GM21786 (cell line): ENCODE results near the gene CSNK1G1.
"Not testable (repeated sequence)": the region's sequence is repeated elsewhere in the genome, so short reads cannot be mapped to it uniquely, and the experiment has no call there.

Experiments
- ATAC-seq: cut with Tn5 transposase; IDR thresholded peaks from one replicate; pipeline ENCODE4 v1.9.1; 2021; ENCODE audit not compliant: unreplicated experiment

CSNK1G1 gene

DNA sequence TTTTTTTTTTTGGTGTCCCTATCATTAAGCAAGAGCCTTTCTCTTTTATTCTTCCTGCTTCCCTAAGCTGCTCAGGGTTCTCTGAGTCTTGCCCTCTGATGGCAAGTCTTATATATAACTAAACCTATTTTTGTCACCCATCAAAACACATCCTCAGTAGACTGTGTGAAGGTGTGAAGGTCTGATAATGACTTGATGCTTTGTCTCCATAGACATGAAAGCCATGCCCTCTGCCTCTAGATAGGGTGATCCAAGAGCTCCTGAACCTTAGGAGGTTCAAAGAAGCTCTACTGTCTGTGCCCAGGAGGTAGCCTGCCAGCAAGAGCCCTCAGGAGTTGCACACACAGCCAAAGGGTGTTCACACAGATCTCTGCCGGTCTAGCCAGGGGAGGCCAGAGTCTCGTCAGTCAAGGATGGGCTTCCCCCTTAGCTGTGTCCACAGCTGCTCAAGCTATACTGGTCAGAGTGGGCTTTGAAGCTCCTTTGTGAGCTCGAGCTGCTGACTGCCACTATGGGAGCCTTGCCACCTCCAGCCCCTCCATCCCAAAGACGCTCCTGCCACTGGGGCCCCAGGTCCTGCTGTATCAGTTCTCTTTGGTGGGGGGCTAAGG is 217.5 kb downstream of the CSNK1G1 start:
- ATAC-seq, result no peak

DNA sequence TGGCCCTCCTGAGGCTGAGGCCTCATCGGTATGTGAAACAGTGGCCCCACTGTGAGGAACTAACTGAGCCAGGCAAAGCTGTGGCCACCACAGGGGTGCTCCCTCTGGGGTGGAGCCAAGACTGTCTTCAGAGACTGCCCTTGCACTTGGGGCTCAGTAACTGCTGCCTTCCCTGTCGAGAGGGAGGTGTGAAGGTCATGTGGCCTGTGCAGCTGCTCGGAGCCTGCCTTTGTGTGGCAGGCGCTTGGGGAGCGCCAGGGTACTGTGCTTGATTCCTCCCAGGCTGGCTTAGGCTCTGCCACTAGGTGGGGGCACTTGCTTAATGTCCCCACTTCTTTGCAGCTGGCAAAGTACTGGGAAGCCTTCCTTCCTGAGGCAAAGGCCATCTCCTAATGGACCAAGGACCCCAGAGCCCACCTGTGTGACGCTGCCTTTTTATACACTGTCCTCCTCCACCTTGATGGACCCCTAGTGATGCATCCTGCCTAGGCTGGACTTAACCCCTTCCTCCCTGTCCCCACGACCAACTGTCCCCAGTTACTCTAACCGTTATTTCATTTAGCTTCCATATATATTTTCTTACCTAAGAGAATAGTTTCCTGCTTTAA is 218.6 kb downstream of the CSNK1G1 start:
- ATAC-seq, result no peak

DNA sequence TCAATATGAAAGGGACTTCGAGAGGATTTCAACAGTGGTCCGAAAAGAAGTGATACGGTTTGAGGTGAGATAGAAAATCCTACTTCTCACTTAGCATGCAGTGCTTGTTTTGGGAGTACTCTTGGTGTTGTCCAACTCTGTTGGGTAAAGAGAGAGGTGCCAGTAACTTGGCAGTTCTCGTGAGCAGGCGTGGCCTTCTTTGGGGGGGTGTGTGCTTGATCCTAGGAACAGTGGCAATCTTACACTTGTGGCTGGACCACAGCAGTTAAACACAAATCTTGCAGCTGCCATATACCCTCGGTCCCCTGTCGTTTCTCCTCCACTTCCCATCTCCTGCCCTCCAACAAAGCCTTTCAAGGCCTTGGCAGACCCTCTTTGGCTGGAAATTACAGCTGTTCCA is 219.6 kb downstream of the CSNK1G1 start:
- ATAC-seq, result no peak

DNA sequence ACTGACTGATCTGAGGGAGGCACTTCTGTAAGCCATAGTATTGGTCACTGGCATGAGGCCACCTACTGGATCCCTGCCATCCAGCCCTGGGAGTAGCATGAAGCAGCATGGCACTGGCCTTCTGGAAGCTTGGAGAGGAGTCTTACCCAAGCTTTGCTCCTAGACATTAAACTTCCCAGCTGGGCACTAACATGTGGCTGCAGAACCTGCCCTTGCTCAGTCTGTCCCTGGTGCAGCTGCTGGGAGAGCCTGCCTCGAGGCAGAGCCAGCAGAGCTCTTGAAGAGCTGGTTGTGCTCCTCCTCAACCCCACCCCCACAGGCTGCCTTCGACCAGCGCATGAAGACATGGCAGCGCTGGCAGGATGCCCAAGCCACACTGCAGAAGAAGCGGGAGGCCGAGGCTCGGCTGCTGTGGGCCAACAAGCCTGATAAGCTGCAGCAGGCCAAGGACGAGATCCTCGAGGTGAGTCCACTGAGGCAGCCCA is 221.6 kb downstream of the CSNK1G1 start:
- no peak for ATAC-seq

DNA sequence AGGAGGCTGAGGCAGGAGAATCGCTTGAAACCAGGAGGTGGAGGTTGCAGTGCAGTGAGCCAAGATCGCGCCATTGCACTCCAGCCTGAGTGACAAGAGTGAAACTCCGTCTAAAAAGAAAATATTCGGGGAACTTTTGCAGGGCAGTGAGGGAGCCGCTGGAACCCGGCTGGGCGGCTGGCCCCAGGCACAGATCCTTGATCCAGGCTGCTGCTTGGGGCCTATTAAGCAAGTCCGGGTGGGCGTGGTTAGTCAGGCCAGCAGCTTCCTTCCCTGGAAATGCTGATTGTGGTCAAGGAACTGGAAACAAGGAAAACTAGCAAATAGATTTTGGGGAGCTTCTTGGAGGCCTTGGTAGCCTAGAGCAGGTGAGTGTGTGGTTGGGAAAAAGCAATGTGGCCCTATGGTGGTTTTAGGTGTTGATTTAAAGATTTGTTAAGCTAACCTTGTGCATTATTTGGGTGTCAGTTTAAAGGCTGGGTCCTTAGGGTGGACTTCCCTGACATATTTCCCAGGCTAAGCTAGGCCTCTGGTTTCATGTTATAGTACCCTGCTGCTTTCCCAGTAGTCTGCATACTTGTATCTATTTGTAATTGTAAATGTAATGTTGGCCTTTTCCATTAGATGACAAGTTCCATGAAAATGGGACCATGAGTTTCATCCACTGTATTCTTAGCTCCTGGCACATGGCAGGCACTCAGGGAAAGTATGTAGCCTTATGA is 222.2 kb downstream of the CSNK1G1 start:
- ATAC-seq, result no peak

DNA sequence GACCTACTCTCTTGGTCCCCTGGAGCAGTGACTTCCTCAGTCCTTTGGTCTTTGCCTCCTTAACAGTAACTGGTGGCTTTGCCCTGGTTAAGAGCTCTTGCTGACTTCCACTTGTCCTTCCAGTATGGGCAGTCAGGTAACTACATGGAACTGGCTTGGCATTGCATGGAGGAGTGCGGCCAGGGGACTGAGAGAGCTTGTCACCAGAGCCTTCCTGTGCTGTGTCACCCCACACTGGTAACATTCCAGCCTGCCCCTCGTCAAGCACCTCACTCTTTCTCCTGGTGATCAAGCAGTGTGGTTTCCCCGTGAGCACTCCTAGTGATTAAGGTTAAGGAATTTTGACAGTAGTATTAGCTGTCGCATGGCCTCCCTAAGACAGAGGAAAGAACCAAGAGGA is 223.8 kb downstream of the CSNK1G1 start:
- no peak for ATAC-seq

DNA sequence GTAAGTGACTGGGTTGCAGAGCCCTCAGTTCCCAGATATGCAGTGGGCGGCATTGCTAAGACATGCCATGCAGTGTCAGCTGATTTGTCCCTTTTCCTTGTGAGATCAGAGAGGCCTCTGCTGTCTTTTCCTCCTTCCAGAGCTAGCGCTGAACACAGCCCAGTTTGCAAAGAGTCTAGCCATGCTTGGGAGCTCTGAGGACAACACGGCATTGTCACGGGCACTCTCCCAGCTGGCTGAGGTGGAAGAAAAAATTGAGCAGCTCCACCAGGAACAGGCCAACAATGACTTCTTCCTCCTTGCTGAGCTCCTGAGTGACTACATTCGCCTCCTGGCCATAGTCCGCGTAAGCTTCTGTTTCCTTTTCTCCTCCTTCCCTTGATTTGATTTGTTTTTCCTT is 224.4 kb downstream of the CSNK1G1 start:
- no peak for ATAC-seq

DNA sequence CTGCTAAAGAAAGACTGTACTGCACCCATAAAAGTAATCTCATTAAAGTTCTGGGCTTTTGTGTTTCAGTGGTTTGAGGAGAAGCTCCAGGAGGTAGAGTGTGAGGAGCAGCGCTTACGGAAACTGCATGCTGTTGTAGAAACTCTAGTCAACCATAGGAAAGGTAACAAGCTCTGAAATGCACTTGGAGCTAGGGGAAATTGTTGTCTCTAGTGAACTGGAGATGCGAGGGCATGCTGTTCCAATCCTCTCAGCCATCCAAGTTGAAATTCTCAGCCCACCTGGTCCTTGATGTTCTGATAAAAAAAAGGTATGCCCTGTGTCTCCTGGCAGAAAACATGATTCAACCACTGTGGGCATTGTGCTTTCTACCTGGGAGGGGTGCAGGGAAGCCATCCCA is 225.8 kb downstream of the CSNK1G1 start:
- ATAC-seq, result no peak

DNA sequence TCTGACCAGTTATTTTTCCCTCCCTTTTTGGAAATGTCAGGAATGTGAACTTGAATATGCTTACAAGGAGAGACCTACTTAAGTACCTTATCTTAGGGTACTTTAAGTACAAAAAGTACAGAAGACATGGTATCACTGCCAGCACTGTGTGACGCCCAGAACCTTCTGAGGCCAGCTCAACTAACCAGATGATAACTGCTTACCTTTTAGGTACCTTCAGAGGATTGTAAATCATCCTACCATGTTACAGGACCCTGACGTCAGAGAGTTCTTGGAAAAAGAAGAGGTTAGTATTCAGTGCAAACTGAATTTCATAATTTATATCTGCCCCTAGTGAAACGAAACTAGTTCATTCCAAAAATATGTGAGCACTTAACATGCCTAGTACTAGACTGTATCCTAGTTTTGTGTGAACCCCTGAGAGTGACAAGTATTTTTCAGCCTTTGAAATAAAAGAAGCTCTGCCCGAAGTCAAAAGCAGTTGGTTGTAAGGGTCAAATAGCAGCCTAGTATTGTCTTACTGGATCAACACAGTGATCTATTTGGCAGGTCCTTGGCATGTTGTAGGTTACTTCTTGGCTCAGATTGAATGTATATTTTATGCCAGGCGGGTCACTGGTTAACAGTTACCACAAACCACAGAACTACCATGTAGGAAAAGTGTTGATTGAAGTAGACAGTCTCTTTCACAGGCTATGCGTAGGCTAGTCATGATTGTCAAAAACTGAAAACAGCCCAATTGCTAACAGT is 228.3 kb downstream of the CSNK1G1 start:
- no peak for ATAC-seq

DNA sequence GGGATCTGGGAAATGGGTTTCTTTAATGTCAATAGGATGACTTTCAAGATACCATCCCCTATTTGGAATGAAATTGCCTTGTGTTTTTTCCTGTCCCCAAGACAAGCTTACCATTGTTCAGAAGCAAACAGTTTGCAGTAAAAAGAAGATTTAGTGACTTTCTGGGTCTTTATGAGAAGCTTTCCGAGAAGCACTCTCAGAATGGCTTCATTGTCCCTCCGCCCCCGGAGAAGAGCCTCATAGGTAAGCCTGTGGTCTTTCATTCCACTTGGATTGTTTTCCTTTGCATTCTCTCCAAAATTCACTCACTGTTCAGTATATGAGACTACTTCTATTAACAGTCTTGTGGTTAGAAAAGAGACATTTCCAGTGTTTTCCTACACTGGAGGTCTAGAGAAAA is 230.0 kb downstream of the CSNK1G1 start:
- ATAC-seq, result no peak

DNA sequence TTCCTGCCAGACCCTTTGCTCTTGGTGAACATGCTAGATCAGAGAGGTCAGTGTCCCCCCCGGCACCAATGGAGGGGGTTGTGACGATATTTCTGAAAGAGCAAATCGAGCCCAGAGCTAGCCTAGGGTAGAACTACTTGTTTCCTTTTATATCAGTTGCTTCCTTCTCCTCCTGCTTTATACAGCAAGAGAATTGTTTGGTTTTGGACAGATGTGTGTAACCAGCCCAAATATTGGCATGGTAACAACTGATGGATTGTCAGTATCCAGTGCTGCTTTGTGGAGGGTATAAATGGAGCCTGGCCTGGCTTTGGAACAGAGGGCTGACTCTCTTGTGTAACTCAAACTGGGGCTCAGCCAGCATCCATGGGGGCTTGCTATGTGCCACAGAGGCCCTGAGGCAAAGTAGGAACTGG is 233.0 kb downstream of the CSNK1G1 start:
- no peak for ATAC-seq

DNA sequence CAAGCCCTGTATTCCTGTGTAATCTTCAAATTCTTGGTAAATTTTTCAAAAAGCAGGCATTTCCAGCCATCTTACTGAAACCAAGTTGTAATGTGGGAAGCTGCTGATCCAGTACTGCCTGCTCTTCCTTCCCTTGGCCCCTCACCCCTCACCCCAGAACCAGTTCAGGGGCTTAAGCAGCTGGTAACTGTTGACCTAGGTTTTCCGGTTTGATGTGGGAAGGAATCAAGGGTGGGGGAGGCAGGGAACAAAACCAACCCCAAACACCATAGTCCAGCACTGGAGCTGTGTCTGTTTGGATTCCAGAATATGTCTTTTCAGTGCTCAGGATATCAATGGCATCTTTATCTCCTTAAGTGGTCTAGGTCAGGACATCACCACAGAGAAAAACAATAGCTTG is 233.5 kb downstream of the CSNK1G1 start:
- no peak for ATAC-seq

DNA sequence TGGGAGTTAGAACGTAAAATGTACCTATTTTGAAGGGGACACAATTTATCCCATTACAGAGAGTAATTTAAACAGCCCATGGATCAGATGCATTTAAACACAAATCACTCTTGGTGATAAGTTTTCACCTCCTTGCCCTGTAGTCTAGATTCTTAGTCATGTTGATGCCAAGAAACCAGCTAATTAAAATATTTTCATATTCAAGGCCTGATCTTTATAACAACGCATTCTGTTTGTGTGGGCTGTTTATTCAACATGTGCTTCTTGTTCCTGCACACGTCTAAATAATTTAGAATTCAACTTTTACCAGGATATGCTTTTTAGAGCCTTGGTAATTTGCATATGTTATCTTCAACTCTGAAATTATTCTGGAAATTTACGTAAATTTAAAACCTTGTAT is 234.4 kb downstream of the CSNK1G1 start:
- no peak for ATAC-seq

DNA sequence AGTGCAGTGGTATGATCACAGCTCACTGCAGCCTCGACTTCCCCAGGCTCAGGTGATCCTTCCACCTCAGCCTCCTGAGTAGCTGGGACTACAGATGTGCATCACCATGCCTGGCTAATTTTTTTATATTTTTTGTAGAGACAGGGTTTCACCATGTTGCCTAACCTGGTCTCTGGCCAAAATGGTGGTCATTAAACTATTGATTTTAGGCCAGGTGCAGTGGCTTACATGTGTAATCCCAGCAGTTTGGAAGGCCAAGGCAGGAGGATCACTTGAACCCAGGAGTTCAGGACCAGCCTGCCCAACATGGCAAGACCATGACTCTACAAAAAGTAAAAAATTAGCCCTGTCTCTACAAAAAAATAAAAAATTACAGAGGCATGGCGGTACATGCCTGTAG is 235.7 kb downstream of the CSNK1G1 start:
- ATAC-seq, result not testable (repeated sequence)

DNA sequence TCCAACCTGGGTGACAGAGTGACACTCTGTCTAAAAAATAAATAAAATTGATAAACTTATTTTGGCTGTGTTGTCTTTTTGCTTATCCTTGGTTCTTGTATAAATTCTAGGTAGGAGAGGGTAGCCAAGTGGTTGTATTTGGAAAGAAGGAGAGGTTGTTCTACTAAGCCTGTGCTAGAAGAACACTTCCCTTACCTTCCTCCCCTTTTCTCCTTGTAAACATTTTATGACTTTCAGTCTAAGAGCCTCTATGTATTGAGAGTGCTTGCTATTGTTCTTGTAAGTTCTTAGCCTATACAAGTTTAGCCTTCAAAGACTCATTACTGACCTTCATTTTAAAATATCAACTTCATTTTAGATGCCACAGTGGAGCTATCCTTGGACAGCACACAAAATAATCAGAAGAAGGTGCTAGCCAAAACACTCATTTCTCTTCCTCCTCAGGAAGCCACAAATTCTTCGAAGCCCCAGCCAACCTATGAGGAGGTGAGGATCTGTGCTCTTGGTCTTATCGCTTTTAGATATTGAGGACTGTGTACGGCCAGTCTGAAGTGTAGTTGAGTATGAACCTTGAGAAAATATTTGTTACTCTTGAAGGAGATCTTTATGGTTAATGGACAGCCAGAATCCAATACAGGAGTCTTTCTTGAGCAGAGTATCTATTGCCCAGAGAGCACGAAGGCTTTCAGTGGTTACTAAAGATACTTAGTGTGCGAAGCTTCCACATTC is 238.1 kb downstream of the CSNK1G1 start:
- ATAC-seq, result no peak
